Right lobe of liver (tissue), 6 donors: ENCODE results near the gene SPOCD1. TPM values are rescaled to one million over a fixed set of nuclear protein-coding genes. Genes with fewer than 3 reads are reported as not detected.

Experiments used
- ATAC-seq, 4 donors: fragments of 200-7000 bp; cut with Tn5 transposase; one replicate each; pipeline ENCODE4 v1.9.1; 2020; ENCODE audit warnings: mild to moderate bottlenecking in 4 of 4, moderate library complexity in 4 of 4
- DNase-seq, 3 donors: peaks; one replicate each; pipeline ENCODE4 v3.0.0-alpha.2; 2020
- H3K27ac ChIP-seq, 3 donors: fragments of 200-600 bp; one replicate each; pipeline ENCODE4 v1.8.0; 2022
- H3K27me3 ChIP-seq, 2 donors: fragments of 200-600 bp; one replicate each; pipeline ENCODE4 v1.8.0; 2022
- H3K36me3 ChIP-seq, 4 donors: fragments of 200-600 bp; sonication (generic) in 1 of 4; one replicate each; pipeline versions ENCODE4 v1.5.1 to v1.8.0; 2017 to 2022; ENCODE audit warnings: control low read depth in 1 of 4
- H3K4me1 ChIP-seq, 4 donors: fragments of 200-600 bp; sonication (generic) in 1 of 4; one replicate each; pipeline versions ENCODE4 v1.5.1 to v1.8.0; 2017 to 2022; ENCODE audit warnings: control low read depth in 1 of 4
- H3K4me3 ChIP-seq, 3 donors: fragments of 200-600 bp; one replicate each; pipeline ENCODE4 v1.8.0; 2022
- H3K9me3 ChIP-seq, 4 donors: fragments of 200-600 bp; sonication (generic) in 1 of 4; one replicate each; pipeline versions ENCODE4 v1.5.1 to v1.8.0; 2017 to 2022; ENCODE audit warnings: control low read depth in 1 of 4
- POLR2A ChIP-seq: fragments of 450-650 bp; IDR thresholded peaks from one replicate; pipeline ENCODE4 v1.6.1; 2017; ENCODE audit warnings: antibody characterized with exemption, mild to moderate bottlenecking
- WGBS: methylation state at CpG from one replicate; pipeline ENCODE4 v1.1.6; 2018; ENCODE audit warnings: low coverage, low lambda C conversion rate; ENCODE audit not compliant: insufficient coverage; ENCODE audit errors: missing lambda C conversion rate; 5-methylcytosine and 5-hydroxymethylcytosine counted together
- intact Hi-C, 2 donors: fragments of 100-400 bp; cut with DNase I; formaldehyde crosslinking; loops; one replicate each; pipeline versions ENCODE4 v1.11.2 to v1.14.1; 2022
- total RNA-seq, 6 experiments: library from RNA; depleted of rRNA in 2 of 6; stranded (reverse); fragments of >200 nt in 2 of 6; fragmentation: NEBNext Ultra II Directional in 3 of 6; extraction: Animal tissue kit (Norgen Biotek cat#: 25700) in 3 of 6; gene quantifications; one replicate each; pipeline versions ENCODE4 v1.1.0 to v1.2.4, GENCODE V29; 2016 to 2023
- TF ChIP-seq, protein P1 (sequence below), 4 donors: fragments of 200-600 bp in 3 of 4; fragments of 450-650 bp in 1 of 4; IDR thresholded peaks; one replicate each; pipeline versions ENCODE4 v1.5.1 to v1.8.0; 2016 to 2022; ENCODE audit warnings: antibody characterized with exemption in 4 of 4, mild to moderate bottlenecking in 2 of 4
- donor health status: DM: no; HTN: yes; CAD: no.
- donor health status: DM: no; HTN: no; CAD: no.
- donor health status: DM: no; HTN: no; CAD: no.
- donor health status: DM: no; HTN: yes; CAD: no.
- donor health status: DM: no; HTN: yes; CAD: no.

SPOCD1 gene
- total RNA-seq, 6 experiments from 2014 or later, result 0.15 to 0.74 (median 0.36) TPM; not detected in 2

DNA sequence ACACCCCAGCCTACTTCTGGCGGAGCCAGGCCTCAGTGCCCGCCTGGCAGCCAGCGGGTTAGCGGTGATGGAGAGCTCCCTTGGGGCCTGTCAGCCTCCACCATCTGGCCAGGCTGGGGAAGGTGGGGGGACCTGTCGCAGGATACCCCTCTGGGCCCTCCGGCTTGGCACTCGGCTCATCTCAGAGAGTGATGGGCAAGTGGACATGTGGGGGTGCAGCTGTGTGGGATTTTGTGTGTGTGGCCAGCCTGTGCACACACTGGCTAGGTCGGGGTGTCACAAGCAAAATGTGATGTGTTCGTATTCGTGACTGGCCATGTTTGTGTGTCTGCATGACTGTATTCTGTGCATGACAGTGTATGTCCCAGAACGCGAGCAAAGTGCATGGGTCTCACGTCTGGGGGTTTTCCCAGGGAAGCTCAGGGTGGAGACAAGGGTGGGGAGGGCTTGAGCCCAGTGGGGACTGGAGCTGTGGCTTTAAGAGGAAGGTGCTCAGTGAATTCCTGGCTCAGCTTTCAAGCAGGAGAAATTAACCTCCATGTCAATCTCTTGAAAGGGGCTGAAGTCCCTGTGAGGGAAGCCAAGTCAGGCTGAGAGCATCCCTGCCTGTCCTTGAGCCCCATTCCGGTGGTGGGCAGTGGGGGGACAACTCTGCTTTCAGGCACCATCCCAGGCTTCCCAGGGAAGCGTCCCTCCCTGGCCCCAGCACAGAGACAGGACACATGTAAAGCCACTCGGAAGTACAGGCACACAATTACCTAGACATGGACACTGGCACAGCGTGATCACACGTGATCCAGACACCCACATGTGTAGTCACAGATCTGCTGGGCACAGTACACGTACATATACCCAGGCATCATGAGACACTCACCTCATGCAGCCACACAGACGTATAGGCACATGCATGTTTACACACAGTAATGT, 30.5 kb downstream of the SPOCD1 start:
- Histone ChIP-seq H3K9me3 (no peaks in the 10 kb centered on the region), H3K27me3 (no peaks in the 10 kb centered on the region), H3K4me1 (no peaks in the 10 kb centered on the region), H3K27ac (no peak overlapping the region), H3K4me3 (no peak overlapping the region), H3K36me3 (no peaks in the 10 kb centered on the region)
- ATAC-seq (no peak), DNase-seq (peak; percentile 13 to 37 (median 31))
- intact Hi-C loops, result no loop called here
- no peak for TF ChIP-seq POLR2A
- TF ChIP-seq, protein P1, sequence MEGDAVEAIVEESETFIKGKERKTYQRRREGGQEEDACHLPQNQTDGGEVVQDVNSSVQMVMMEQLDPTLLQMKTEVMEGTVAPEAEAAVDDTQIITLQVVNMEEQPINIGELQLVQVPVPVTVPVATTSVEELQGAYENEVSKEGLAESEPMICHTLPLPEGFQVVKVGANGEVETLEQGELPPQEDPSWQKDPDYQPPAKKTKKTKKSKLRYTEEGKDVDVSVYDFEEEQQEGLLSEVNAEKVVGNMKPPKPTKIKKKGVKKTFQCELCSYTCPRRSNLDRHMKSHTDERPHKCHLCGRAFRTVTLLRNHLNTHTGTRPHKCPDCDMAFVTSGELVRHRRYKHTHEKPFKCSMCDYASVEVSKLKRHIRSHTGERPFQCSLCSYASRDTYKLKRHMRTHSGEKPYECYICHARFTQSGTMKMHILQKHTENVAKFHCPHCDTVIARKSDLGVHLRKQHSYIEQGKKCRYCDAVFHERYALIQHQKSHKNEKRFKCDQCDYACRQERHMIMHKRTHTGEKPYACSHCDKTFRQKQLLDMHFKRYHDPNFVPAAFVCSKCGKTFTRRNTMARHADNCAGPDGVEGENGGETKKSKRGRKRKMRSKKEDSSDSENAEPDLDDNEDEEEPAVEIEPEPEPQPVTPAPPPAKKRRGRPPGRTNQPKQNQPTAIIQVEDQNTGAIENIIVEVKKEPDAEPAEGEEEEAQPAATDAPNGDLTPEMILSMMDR (IDR thresholded peaks at IDR 0.05), result no peak
- WGBS, result 59% methylated on average over 9 of the region's 20 CpGs

DNA sequence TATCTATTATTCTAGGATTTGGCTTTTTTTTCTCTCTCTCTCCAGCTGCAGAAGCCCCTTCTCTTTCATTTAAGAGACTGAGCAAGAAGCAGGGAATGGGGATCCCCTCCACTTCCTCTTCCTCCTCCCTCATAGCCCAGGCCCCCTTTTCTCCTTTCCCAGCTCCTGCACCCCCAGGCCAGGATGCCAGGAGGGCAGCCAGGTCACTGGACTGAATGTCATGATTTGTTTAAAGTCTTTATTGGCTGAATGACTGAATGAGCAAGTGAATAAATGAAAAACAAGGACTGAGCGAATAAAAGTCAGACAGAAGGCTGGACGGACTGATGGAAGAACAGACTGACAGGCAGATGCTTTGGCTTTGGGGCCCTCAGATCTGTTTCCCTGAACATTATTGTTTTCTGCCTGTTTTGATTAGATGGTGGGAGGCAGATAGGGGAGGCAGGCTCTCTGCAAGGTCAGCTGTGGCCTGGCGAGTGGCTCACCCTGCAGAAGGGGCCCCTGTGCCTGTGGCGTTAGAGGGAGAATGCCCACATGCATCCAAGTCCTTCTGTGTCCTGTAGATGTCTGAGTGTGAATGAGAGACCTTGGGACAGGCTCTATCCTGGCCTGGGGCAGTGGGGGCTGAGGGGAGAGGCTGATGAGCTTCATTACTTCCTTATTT, 31.3 kb downstream of the SPOCD1 start:
- TF ChIP-seq POLR2A, result no peak
- TF ChIP-seq, protein P1 (IDR thresholded peaks at IDR 0.05), result no peak
- H3K4me3 ChIP-seq, result no peak overlapping the region
- H3K27me3 ChIP-seq, result no peaks in the 10 kb centered on the region
- H3K27ac ChIP-seq, result no peak overlapping the region
- peak; percentile 2 to 39 (median 7) for DNase-seq
- no peaks in the 10 kb centered on the region for H3K36me3 ChIP-seq
- no peaks in the 10 kb centered on the region for H3K4me1 ChIP-seq
- 76% methylated on average over 2 of the region's 4 CpGs for WGBS
- ATAC-seq, result no peak
- intact Hi-C loops, result no loop called here
- H3K9me3 ChIP-seq, result no peaks in the 10 kb centered on the region

DNA sequence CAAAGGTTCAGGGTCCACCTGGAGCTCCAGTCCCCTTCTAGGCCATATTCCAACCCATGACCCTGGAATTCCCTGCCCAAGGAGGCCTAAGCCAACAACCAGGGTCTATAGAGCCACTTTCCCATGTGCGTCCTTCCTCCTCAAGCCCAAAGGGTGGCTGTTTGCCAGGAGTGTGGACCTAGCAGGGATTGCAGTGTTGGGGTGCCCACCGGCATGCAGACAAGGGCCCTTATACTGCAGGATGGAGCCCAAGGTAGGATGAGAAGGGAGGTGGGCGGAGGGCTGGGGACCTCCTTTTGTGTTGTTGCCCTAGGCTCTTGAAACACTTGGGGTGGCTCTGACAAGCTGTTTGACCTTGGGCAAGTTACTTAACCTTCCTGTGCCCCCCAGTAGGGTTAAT, 32.0 kb downstream of the SPOCD1 start:
- intact Hi-C loops, result no loop called here
- H3K27ac ChIP-seq, result no peak overlapping the region
- H3K36me3 ChIP-seq, result no peaks in the 10 kb centered on the region
- no peaks in the 10 kb centered on the region for H3K4me1 ChIP-seq
- H3K9me3 ChIP-seq, result no peaks in the 10 kb centered on the region
- H3K27me3 ChIP-seq, result no peaks in the 10 kb centered on the region
- TF ChIP-seq POLR2A, result no peak
- TF ChIP-seq, protein P1 (IDR thresholded peaks at IDR 0.05), result no peak
- no peak overlapping the region for H3K4me3 ChIP-seq
- 100% methylated on average over 1 of the region's 3 CpGs for WGBS
- DNase-seq (peak in 1 of 3 donors; percentile 31), ATAC-seq (no peak)

DNA sequence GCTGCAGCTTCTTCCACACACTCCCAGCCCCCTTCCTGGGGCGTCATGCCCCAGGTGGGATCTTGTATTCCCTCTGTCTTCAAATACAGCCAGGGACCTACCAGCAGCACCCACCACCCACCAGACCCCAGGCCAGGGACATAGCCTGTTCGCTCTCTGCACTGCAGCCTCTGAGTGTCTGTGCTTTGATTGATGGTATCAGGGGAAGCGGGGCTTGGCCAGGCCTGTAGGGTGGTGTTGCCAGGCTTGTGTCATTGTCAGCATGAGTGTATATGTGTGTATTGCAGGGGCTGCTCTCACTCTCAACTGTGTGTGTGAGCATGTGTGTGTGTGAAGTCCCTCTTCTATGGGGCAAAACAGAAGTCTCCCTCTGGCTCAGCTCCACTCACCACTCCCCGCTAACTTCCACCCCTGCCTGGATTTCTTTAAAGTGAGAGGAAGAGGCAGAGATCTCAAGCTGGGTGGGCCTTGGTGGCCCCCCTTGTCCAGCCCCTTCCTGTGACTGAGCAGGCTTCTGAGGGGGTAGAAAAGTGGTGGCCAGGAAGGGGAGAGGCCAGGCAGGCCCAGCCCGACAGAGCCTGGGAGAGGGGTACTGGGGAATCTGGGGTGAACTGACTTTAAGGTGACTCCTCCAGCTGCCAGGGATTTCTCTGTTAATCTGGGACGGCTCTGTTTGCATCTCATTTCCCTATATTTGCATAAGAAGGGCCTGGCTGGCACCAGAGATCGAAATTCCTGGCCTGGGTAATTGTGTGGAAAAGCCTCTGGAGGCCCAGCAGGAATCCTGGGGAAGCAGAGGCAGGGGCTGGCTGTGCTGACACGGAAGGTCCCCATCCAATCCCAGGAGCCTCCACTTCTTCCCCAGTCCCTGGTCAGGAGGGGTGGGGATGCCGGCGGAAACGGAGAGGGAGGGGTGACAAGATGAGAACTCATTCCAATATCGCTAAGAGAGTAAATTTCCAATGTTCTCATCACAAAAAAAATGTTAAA, 33.1 kb downstream of the SPOCD1 start:
- Histone ChIP-seq H3K27ac (no peak overlapping the region), H3K4me3 (no peak overlapping the region), H3K27me3 (no peaks in the 10 kb centered on the region), H3K9me3 (no peaks in the 10 kb centered on the region), H3K36me3 (no peaks in the 10 kb centered on the region), H3K4me1 (no peaks in the 10 kb centered on the region)
- ATAC-seq (no peak), DNase-seq (peak in 1 of 3 donors; percentile 22)
- TF ChIP-seq, protein P1 (IDR thresholded peaks at IDR 0.05), result no peak
- TF ChIP-seq POLR2A, result no peak
- intact Hi-C loops, result no loop called here
- WGBS, result 44% methylated on average over 8 of the region's 12 CpGs
